H1 (cell line): Measurements from ENCODE around the gene AKR7A3. TPM values are rescaled to one million over a fixed set of nuclear protein-coding genes. Genes with fewer than 3 reads are reported as not detected.

Experiments
- CTCF ChIA-PET: fragments of 300-600 bp; sonication (Branson Sonifier 250); formaldehyde crosslinking; loops from one replicate; lab custom pipeline; 2021; ENCODE audit not compliant: partially characterized antibody; lab: Charles Lee
- POLR2A ChIA-PET: fragments of 300-600 bp; sonication (Branson Sonifier 250); formaldehyde crosslinking; loops from one replicate; lab custom pipeline; 2021; ENCODE audit warnings: inconsistent platforms; ENCODE audit not compliant: partially characterized antibody; lab: Charles Lee
- DNase-seq, 2 experiments: peaks; one replicate each; pipeline versions ENCODE4 v3.0.0 to v3.0.0-alpha.2; 2010 to 2022; ENCODE audit warnings: low spot score in 2 of 2, low read depth in 1 of 2, mixed read lengths in 1 of 2
- FAIRE-seq: peaks from 2 replicates; lab custom pipeline; 2011; peaks lifted over from hg19 to GRCh38; lab: Jason Lieb, UNC
- H2AFZ ChIP-seq: 2 replicates; pipeline ENCODE4 v1.8.1; 2012; ENCODE audit warnings: low read length, inconsistent platforms
- H2AK5ac ChIP-seq: 2 replicates; pipeline ENCODE4 v1.6.1; 2013; ENCODE audit warnings: low read depth, low read length
- H2BK120ac ChIP-seq: replicated peaks from 2 replicates; pipeline ENCODE3; 2013; ENCODE audit warnings: low read depth, low read length, inconsistent platforms
- H2BK12ac ChIP-seq: 2 replicates; pipeline ENCODE4 v1.6.1; 2013; ENCODE audit warnings: low read depth, low read length
- H2BK15ac ChIP-seq: 2 replicates; pipeline ENCODE4 v1.6.1; 2013; ENCODE audit warnings: low read length
- H2BK20ac ChIP-seq: 2 replicates; pipeline ENCODE4 v1.6.1; 2013; ENCODE audit warnings: low read length
- H2BK5ac ChIP-seq: 2 replicates; pipeline ENCODE4 v1.6.1; 2013; ENCODE audit warnings: low read depth, low read length
- H3K14ac ChIP-seq: 2 replicates; pipeline ENCODE4 v1.6.1; 2013; ENCODE audit warnings: inconsistent platforms; ENCODE audit not compliant: insufficient read length
- H3K18ac ChIP-seq: 2 replicates; pipeline ENCODE4 v1.6.1; 2013; ENCODE audit warnings: low read length; ENCODE audit errors: extremely low read depth
- H3K23ac ChIP-seq: 2 replicates; pipeline ENCODE4 v1.6.1; 2013; ENCODE audit warnings: inconsistent platforms; ENCODE audit not compliant: insufficient read length
- H3K23me2 ChIP-seq: 2 replicates; pipeline ENCODE4 v1.6.1; 2013; ENCODE audit warnings: low read depth, low read length
- H3K27ac ChIP-seq: 2 replicates; pipeline ENCODE4 v1.6.1; 2011; ENCODE audit warnings: low read depth, low read length, inconsistent platforms
- H3K27me3 ChIP-seq, 4 experiments: replicated peaks in 1 of 4; 1 replicate in 1 of 4; 2 replicates in 3 of 4; pipeline versions ENCODE4 v1.6.1 to v1.8.1; 2011 to 2013; ENCODE audit warnings: low read length in 3 of 4, mild to moderate bottlenecking in 3 of 4, inconsistent platforms in 2 of 4, mixed read lengths in 2 of 4, moderate library complexity in 1 of 4; ENCODE audit not compliant: control insufficient read depth in 3 of 4, insufficient read depth in 3 of 4; ENCODE audit errors: extremely low read depth in 1 of 4
- H3K36me3 ChIP-seq, 4 experiments: 2 replicates each; pipeline versions ENCODE4 v1.6.1 to v1.8.1; 2011 to 2013; ENCODE audit warnings: mild to moderate bottlenecking in 4 of 4, low read length in 3 of 4, moderate library complexity in 2 of 4, control low read depth in 1 of 4, inconsistent platforms in 1 of 4; ENCODE audit not compliant: insufficient read depth in 4 of 4, control insufficient read depth in 2 of 4
- H3K4ac ChIP-seq: replicated peaks from 2 replicates; pipeline ENCODE3; 2013; ENCODE audit warnings: low read length, low read depth, mixed read lengths, inconsistent platforms; ENCODE audit not compliant: insufficient read length
- H3K4me1 ChIP-seq, 4 experiments: replicated peaks in 1 of 4; 1 replicate in 1 of 4; 2 replicates in 3 of 4; pipeline versions ENCODE4 v1.6.1 to v1.8.1; 2011 to 2013; ENCODE audit warnings: low read length in 3 of 4, inconsistent platforms in 2 of 4, mixed read lengths in 1 of 4; ENCODE audit not compliant: insufficient read depth in 4 of 4, control insufficient read depth in 3 of 4
- H3K4me2 ChIP-seq, 2 experiments: 2 replicates each; pipeline versions ENCODE4 v1.6.1 to v1.8.1; 2011 to 2013; ENCODE audit warnings: low read depth in 2 of 2, low read length in 2 of 2, control low read depth in 1 of 2, inconsistent platforms in 1 of 2, mild to moderate bottlenecking in 1 of 2; ENCODE audit not compliant: insufficient read depth in 1 of 2
- H3K4me3 ChIP-seq, 4 experiments: fragments of 200-600, 300-600 bp in 1 of 4; sonication (generic), shearing (Covaris generic), sonication (Bioruptor Twin) in 1 of 4; 2 replicates each; pipeline versions ENCODE4 v1.5.1 to v1.8.1; 2011 to 2016; ENCODE audit warnings: low read length in 4 of 4, low read depth in 3 of 4, control low read depth in 2 of 4, inconsistent platforms in 2 of 4, mild to moderate bottlenecking in 2 of 4, mixed read lengths in 1 of 4, moderate library complexity in 1 of 4; ENCODE audit not compliant: insufficient read depth in 2 of 4; ENCODE audit errors: extremely low read depth in 1 of 4
- H3K56ac ChIP-seq: replicated peaks from 2 replicates; pipeline ENCODE3; 2013; ENCODE audit warnings: low read depth, mild to moderate bottlenecking, mixed read lengths, low read length, inconsistent platforms; ENCODE audit not compliant: insufficient read length
- H3K79me1 ChIP-seq: 2 replicates; pipeline ENCODE4 v1.6.1; 2013; ENCODE audit warnings: low read depth, low read length, control low read depth
- H3K79me2 ChIP-seq, 2 experiments: 2 replicates each; pipeline versions ENCODE4 v1.6.1 to v1.8.1; 2012 to 2013; ENCODE audit warnings: low read length in 2 of 2, mild to moderate bottlenecking in 2 of 2, inconsistent platforms in 1 of 2; ENCODE audit not compliant: insufficient read depth in 2 of 2, control insufficient read depth in 1 of 2
- H3K9ac ChIP-seq, 4 experiments: replicated peaks in 1 of 4; 1 replicate in 1 of 4; 2 replicates in 3 of 4; pipeline versions ENCODE4 v1.6.1 to v1.8.1; 2011 to 2013; ENCODE audit warnings: low read depth in 3 of 4, low read length in 3 of 4, control low read depth in 2 of 4, mild to moderate bottlenecking in 2 of 4, moderate library complexity in 2 of 4, inconsistent platforms in 1 of 4; ENCODE audit errors: extremely low read depth in 1 of 4
- H3K9me3 ChIP-seq, 2 experiments: 2 replicates each; pipeline versions ENCODE4 v1.6.1 to v1.8.1; 2012 to 2013; ENCODE audit warnings: mild to moderate bottlenecking in 2 of 2, moderate library complexity in 2 of 2, control low read depth in 1 of 2, inconsistent platforms in 1 of 2, low read depth in 1 of 2, low read length in 1 of 2, mixed read lengths in 1 of 2; ENCODE audit not compliant: insufficient read depth in 2 of 2
- H4K20me1 ChIP-seq, 2 experiments: replicated peaks in 1 of 2; 2 replicates each; pipeline versions ENCODE3 to v1.8.1; 2011 to 2013; ENCODE audit warnings: inconsistent platforms in 2 of 2, low read length in 2 of 2, mild to moderate bottlenecking in 1 of 2; ENCODE audit not compliant: insufficient read depth in 2 of 2, control insufficient read depth in 1 of 2
- H4K5ac ChIP-seq: 2 replicates; pipeline ENCODE4 v1.6.1; 2013; ENCODE audit warnings: low read length, low read depth, mixed read lengths, inconsistent platforms; ENCODE audit not compliant: insufficient read length
- H4K8ac ChIP-seq: 2 replicates; pipeline ENCODE4 v1.8.0; 2013; ENCODE audit warnings: mild to moderate bottlenecking, moderate library complexity, low read length, inconsistent platforms; ENCODE audit not compliant: insufficient read depth; ENCODE audit errors: extremely low read depth
- H4K91ac ChIP-seq: replicated peaks from 2 replicates; pipeline ENCODE3; 2013; ENCODE audit warnings: low read length, mixed read lengths, inconsistent platforms; ENCODE audit not compliant: insufficient read length
- CBX5 ChIP-seq: fragments of 300-800, 300-1000 bp; sonication (generic); IDR thresholded peaks from 2 replicates; pipeline ENCODE4 v1.7.1; 2016; ENCODE audit warnings: antibody characterized with exemption, low read length, low read depth
- CBX8 ChIP-seq: fragments of 300-800, 300-1000 bp; sonication (generic); IDR thresholded peaks from 2 replicates; pipeline ENCODE4 v1.7.1; 2016; ENCODE audit warnings: low read depth, low read length, borderline replicate concordance
- CHD1 ChIP-seq: IDR thresholded peaks from 2 replicates; pipeline ENCODE4 v1.6.1; 2012; ENCODE audit warnings: low read depth, low read length, improper control_type of control experiment
- EP300 ChIP-seq, 2 experiments: IDR thresholded peaks; 1 replicate in 1 of 2; 2 replicates in 1 of 2; pipeline ENCODE4 v1.6.1; 2011 to 2012; ENCODE audit warnings: low read depth in 2 of 2, low read length in 2 of 2, mild to moderate bottlenecking in 2 of 2, borderline replicate concordance in 1 of 2, inconsistent platforms in 1 of 2, moderate library complexity in 1 of 2
- NRF1 ChIP-seq: IDR thresholded peaks from 2 replicates; pipeline ENCODE4 v1.6.1; 2011; ENCODE audit warnings: mild to moderate bottlenecking, low read depth, low read length, improper control_type of control experiment
- POLR2AphosphoS5 ChIP-seq: IDR thresholded peaks from 2 replicates; pipeline ENCODE4 v1.6.1; 2011; ENCODE audit warnings: low read depth, low read length
- TAF1 ChIP-seq: IDR thresholded peaks from 2 replicates; pipeline ENCODE4 v1.6.1; 2011; ENCODE audit warnings: mild to moderate bottlenecking, low read depth, low read length
- WGBS, 2 experiments: shearing (Covaris generic) in 1 of 2; methylation state at CpG; one replicate each; pipeline versions ENCODE4 v1.1.6 to v1.1.7; 2013 to 2015; ENCODE audit warnings: low lambda C conversion rate in 2 of 2, mixed read lengths in 2 of 2, inconsistent platforms in 1 of 2, low coverage in 1 of 2, missing lambda C conversion rate in 1 of 2; ENCODE audit not compliant: insufficient replicate concordance in 2 of 2, insufficient coverage in 1 of 2, insufficient read length in 1 of 2; ENCODE audit errors: extremely low coverage in 1 of 2, missing lambda C conversion rate in 1 of 2; 5-methylcytosine and 5-hydroxymethylcytosine counted together
- polyA plus RNA-seq, 7 experiments: library from polyadenylated mRNA; depleted of rRNA in 3 of 7; stranded (reverse) in 5 of 7; unstranded in 2 of 7; fragments of >200 nt in 5 of 7; fragments of 200-250 nt in 2 of 7; gene quantifications; 1 replicate in 5 of 7; 2 replicates in 1 of 7; 4 replicates in 1 of 7; pipeline versions ENCODE4 v1.2.1 to v1.2.3, GENCODE V29; 2011 to 2013; ENCODE audit warnings: missing spikeins in 2 of 7, mixed read lengths in 2 of 7
- total RNA-seq: library from RNA; stranded (reverse); fragmentation: NEBNext Ultra II Directional; extraction: Animal tissue kit (Norgen Biotek cat#: 25700); gene quantifications from 2 replicates; pipeline ENCODE4 v1.2.1, GENCODE V29; 2021
- TF ChIP-seq, protein P1 (sequence below): IDR thresholded peaks from 2 replicates; pipeline ENCODE4 v1.6.1; 2012; ENCODE audit warnings: inconsistent platforms
- TF ChIP-seq, protein P2 (sequence below): IDR thresholded peaks from 2 replicates; pipeline ENCODE4 v1.6.1; 2011; ENCODE audit warnings: low read length, improper control_type of control experiment

Gene AKR7A3
- total and polyA plus RNA-seq, 2 of the 8 experiments (the other 6 are each of a cell fraction or from before 2014, with no cell fraction given): 0.62 to 0.65 TPM

DNA sequence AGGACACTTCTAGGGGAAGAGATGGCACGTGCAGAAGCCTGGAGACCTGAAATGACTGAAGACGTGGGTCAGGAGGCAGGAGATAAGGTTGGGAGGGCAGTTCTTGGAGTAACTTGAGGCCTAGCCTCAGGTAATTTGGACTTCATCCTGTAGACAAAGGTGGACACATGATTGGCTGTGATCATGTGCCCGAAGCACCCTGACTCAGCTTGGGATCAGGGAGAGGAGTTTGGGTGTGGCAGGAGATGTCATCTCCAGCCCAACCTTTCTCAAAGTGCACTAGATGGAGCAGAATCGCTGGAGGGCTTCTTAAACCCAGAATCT lies 25.0 kb upstream of the AKR7A3 start:
- POLR2A ChIA-PET: interaction anchor here (0.6 to 16.9 kb wide), 3 partner anchors 17 to 86 kb away, joined by 3 to 143 read pairs (median 25); partner anchors contain the start of genes EMC1 and MRTO4
- Histone ChIP-seq H2BK20ac (no peak overlapping the region), H4K20me1 (peaks cover 6 to 21% of the 10 kb centered on the region in 2 experiments), H3K4ac (no peak overlapping the region), H3K9ac (no peak overlapping the region), H2AFZ (no peak overlapping the region), H3K79me2 (peaks cover 0 to 2% of the 10 kb centered on the region in 2 experiments; a peak in 1 of 4 replicates), H3K4me1 (peaks cover 0 to 17% (median 11%) of the 10 kb centered on the region in 4 experiments; a peak in 6 of 7 replicates), H3K56ac (no peak overlapping the region), H3K18ac (no peak overlapping the region), H3K79me1 (peaks cover 2% of the 10 kb centered on the region; the same call in 1 of the 2 replicates), H2BK120ac (no peak overlapping the region), H2BK5ac (no peak overlapping the region), H3K23ac (no peak overlapping the region), H3K27ac (no peak overlapping the region), H3K4me2 (peak overlapping the region in 1 of 2 experiments; percentile 89; a peak in 2 of 4 replicates), H3K27me3 (peaks cover 0 to 4% (median 1%) of the 10 kb centered on the region in 4 experiments; a peak in 1 of 7 replicates), H4K8ac (no peak overlapping the region), H3K4me3 (no peak overlapping the region; a peak in 1 of 8 replicates), H3K23me2 (peaks cover 10% of the 10 kb centered on the region; the same call in 1 of the 2 replicates), H4K5ac (no peak overlapping the region), H4K91ac (no peak overlapping the region), H2BK12ac (no peak overlapping the region), H3K36me3 (peaks cover 0 to 4% (median 1%) of the 10 kb centered on the region in 4 experiments; a peak in 2 of 8 replicates), H2BK15ac (no peak overlapping the region), H3K9me3 (no peaks in the 10 kb centered on the region), H2AK5ac (no peak overlapping the region), H3K14ac (no peak overlapping the region)
- no peak for FAIRE-seq
- CTCF ChIA-PET: interaction anchor here (0.7 to 1.6 kb wide), 3 partner anchors 18 to 335 kb away, joined by 3 to 6 read pairs (median 4); no protein-coding TSS in a partner anchor
- WGBS, 2 experiments: 81% methylated on average over 4 of the region's 4 CpGs; no CpG with 5 or more reads in 1 of the 2 experiments
- DNase-seq: no peak
- TF ChIP-seq CHD1: no peak
- TF ChIP-seq, protein P1, sequence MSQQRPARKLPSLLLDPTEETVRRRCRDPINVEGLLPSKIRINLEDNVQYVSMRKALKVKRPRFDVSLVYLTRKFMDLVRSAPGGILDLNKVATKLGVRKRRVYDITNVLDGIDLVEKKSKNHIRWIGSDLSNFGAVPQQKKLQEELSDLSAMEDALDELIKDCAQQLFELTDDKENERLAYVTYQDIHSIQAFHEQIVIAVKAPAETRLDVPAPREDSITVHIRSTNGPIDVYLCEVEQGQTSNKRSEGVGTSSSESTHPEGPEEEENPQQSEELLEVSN: no peak
- TF ChIP-seq EP300 (IDR thresholded peaks at IDR 0.05; ENCODE audit: borderline replicate concordance in 1 of 2, low read depth in 2 of 2, low read length in 2 of 2): no peak
- no peak for TF ChIP-seq CBX5
- no peak for TF ChIP-seq NRF1
- TF ChIP-seq, protein P2, sequence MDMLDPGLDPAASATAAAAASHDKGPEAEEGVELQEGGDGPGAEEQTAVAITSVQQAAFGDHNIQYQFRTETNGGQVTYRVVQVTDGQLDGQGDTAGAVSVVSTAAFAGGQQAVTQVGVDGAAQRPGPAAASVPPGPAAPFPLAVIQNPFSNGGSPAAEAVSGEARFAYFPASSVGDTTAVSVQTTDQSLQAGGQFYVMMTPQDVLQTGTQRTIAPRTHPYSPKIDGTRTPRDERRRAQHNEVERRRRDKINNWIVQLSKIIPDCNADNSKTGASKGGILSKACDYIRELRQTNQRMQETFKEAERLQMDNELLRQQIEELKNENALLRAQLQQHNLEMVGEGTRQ: no peak
- TF ChIP-seq CBX8: no peak
- TF ChIP-seq TAF1: no peak
- no peak for TF ChIP-seq POLR2AphosphoS5
